Measurements from ENCODE around the gene SEMA3E.
"Not testable (repeated sequence)": the region's sequence is repeated elsewhere in the genome, so short reads cannot be mapped to it uniquely, and the experiment has no call there.

SEMA3E gene

DNA sequence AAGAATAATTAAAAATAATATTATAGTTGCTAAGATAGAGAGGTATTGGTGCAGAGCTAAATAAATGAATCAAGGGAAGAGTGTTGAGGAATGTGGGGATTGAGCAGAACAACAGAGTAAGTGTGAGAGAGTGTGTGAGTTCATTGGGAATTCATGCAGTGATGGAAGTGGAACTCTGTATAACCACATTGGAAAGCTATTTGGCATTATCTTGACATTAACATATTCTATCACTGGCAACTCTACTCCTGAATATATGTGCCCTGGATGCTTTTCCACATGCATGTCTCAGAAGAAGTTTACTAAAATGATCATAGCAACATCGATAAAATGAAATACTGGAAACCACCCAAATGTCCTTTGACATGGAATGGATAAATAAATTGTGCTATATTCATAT lies 164.1 kb downstream of the SEMA3E start:
- no peak for DNase-seq

GRCh38 chr7:83484266-83484665 lies 164.7 kb downstream of the SEMA3E start:
- no peak for DNase-seq

DNA sequence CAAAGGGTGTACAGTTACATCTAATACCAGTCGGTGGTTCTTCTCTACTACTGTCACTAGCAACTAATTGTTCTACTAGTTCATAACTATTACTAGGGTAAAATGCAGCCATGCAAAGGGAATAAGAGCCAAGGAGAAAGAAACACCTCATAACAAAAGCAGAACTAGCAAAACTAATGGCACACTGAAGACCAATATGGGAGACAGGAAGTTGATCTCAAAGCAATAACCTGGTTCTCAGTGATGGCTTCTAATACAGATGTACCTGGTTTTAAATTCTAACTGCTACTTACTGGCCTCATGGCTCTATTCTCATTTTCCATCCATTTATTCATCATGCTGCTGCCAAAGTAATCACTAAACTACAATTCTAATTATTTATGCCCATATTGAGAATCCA lies 170.3 kb downstream of the SEMA3E start:
- no peak for DNase-seq

GRCh38 chr7:83476511-83477050 lies 172.4 kb downstream of the SEMA3E start:
- no peak for DNase-seq

DNA sequence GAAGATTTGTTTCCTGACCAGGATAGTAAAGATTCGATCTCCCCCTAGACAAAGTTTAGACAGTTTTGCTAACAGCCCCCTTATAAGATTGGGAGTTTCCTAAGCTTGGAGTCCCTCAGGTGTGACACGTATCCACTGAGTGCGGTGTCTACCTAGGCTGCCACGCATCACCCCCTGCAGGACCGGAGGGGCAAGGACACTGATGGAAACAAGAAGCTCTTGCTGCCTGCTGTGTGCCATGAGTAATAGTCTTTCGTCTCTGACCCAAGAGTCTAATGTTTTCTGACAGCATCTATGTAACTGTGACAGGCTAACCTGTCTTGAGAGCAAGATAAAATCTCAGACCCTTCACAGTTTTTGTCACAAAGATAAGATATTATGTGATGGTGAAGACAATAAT lies 173.5 kb downstream of the SEMA3E start:
- no peak for DNase-seq

DNA sequence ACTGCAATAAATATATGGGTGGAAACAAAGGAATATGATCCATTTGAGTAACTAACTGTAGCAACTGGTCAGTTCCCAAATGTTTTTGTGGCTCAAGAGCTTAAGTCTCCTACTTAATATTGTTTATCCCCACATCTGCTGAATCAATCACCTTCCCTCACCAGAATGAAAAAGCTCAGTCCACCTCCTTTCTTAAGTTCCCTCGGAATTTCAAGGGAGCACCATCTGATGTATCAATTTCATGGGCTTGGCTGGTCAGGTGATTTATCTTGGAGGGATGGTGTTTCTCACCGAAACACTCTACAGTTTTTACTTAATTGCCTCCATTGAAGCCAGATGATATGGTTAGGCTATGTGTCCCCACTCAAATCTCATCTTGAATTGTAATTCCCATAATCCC lies 176.6 kb downstream of the SEMA3E start:
- no peak for DNase-seq

DNA sequence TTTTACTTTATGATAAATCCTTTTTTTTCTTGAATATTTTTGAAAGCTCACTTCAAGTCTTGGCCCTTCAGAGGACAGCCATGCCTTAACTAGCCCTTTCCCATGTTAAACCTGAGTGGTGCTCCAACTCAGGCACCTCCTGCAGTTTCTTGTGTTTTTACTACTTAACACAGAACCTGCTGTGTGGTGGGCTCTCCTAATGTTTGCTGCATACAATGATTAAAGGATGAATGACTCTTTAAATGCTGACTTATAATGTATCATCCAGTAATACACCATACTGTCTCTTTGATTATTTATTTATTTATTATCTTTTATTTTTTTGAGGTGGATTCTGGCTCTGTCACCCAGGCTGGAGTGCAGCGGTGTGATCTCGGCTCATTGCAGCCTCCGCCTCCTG lies 179.4 kb downstream of the SEMA3E start:
- DNase-seq = no peak

GRCh38 chr7:83469076-83469475 lies 179.9 kb downstream of the SEMA3E start:
- DNase-seq = no peak

- peak; percentile 60 for DNase-seq
Measured at GRCh38 chr7:83468251-83468739, 180.6 kb downstream of the SEMA3E start.

GRCh38 chr7:83467493-83467892 lies 181.4 kb downstream of the SEMA3E start:
- DNase-seq = no peak

DNA sequence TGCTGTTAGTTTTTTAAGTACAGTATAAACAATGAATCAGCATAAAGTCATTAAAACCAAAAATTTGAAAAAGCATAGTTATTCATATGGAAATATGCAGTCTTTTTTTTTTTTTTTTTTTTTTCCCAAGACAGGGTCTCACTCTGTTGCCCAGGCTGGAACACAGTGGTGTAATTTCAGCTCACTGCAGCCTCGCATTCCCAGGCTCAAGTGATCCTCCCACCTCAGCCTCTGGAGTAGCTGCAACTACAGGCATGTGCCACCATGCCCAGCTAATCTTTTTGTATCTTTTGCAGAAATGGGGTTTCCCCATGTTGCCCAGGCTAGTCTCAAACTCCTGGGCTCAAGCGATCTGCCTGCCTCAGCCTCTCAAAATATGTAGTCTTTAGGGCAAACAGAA lies 182.0 kb downstream of the SEMA3E start:
- DNase-seq = no peak

DNA sequence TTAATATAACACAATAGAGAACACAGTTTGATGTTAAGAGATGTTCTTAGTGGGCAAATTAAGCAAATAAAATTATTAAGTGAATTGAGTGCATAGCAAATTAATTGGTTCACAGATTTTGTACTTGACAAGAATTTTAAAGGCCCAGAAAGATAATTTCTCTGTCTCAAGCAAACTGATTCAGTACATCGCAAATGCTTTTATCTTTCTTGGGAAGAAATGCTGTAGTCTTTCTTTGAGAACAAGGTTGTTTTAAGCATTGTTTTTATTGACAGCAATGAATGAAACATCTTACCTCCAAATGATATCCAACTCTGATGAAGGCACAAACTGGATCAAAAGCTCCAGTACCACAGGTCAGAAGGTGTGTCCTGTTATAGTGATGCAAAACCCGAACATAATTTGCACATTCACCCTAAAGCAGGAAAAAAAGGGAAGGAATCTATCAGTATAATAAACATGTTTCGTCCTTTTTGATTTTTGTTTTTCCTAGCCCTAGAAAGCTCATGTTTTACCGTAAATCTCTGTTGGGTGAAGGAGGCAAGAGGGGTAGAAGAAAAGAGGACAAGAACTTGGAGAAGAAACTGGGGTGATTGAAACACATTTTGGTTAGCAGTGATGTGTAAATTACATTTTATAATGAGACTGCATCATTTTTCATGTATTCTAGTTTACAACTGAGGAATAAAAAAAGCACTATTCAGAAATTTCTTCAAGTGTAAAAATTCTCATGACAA lies 182.6 kb downstream of the SEMA3E start:
- no peak for DNase-seq

DNA sequence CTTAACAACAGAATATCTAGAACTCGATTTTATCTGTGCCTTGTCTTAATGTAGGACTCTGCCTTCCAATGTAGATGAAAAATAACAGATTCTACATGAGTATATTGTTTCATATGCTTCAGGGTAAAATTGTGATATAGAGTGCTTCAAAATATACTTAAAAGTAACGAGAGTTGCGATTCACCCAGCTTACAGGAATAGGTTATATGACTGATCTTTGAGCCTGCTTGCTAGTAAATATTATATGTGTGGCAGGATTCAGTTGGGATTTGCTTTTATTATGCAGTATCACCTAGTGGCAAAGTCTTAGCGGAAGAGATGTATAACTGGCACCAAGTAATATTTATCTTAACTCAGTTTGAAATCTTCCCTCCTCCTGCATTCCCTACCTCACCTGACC lies 183.3 kb downstream of the SEMA3E start:
- DNase-seq = no peak

GRCh38 chr7:83461820-83462219 lies 187.1 kb downstream of the SEMA3E start:
- not testable (repeated sequence) for DNase-seq

GRCh38 chr7:83459930-83460653 lies 188.8 kb downstream of the SEMA3E start:
- not testable (repeated sequence) for DNase-seq

DNA sequence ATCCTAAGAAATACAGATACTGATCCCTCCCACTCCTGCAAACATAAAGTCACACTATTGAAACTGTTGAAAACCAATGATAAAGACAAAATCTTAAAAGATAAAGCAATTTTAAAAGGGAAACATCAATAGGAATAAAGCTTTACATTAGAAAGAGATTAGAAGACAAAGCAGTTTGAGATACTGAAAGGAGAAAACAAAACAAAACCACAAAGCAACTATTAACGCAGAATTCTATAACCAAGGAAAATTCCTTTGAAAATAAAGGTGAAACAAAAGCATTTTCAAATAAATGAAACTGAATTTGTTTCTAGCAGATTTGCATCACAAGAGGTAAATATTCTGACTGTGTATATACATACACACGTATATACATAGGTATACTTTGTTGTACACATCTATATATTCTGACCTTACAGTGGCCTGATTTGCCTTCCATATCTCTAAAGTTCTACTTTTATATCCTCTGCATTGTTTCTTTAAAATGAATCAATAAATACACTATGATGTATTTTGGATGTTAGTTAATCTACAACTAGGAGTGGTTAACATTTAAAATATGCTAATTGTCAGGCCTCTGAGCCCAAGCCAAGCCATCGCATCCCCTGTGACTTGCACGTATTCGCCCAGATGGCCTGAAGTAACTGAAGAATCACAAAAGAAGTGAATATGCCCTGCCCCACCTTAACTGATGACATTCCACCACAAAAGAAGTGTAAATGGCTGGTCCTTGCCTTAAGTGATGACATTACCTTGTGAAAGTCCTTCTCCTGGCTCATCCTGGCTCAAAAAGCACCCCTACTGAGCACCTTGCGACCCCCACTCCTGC lies 189.6 kb downstream of the SEMA3E start:
- DNase-seq = not testable (repeated sequence)

DNA sequence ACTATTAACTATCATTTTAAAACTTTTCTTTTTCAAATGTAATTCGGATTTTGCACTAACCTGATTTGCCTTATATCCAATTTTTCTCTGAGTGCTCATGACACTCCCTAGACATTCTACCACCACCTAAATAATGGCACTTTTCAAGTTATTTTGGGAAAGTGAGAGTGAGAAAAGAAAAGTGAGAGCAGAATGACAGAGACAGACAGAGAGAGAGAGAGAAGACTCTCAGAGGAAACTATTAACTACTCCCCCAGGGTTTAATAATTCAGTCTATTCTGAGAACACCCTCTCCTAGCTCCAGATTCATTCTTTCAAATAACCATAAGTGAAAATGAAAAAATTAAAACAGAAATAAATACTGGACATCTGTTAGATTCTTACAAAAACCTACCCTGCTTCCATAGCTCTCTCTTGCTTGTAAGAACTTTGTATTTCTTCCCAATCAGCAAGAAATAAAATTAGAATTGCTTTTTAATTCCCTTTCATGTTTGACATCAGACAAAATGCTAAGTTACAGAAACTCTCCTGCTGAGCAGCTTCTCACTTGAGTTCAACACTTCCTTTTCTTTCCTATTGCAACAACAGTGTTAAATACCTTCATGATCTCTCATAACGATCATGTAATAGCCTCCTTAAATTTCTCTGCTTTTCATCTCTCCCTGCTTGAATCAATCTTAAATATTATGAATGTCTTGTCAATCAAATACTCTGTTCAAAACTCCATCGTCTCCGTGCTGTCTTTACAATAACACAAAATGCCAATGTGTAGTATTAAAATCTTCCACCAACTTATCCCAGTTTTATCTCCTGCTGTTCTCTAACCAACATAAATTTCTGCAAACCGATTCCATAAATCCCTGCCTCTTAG lies 191.7 kb downstream of the SEMA3E start:
- no peak for DNase-seq

GRCh38 chr7:83456413-83456812 lies 192.5 kb downstream of the SEMA3E start:
- DNase-seq = no peak

DNA sequence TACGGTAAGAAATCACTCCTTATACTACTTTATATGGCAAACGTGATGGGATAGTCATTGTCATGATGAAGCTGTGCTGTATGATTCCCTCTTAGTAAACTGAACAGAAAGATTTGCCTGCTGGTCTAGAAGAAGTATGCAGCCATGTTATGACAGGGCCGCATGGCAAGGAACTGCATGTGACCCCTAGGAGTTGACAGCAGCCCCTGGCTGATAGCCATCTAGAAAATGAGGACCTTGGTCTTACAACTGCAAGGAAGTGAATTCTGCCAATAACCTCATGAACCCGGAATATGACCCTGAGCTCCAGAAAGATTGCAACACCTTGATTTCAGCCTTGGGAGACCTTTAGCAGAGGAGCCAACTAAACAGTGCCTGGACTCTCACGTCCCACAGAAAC lies 193.3 kb downstream of the SEMA3E start:
- no peak for DNase-seq

GRCh38 chr7:83452256-83452655 lies 196.7 kb downstream of the SEMA3E start:
- DNase-seq = no peak

DNA sequence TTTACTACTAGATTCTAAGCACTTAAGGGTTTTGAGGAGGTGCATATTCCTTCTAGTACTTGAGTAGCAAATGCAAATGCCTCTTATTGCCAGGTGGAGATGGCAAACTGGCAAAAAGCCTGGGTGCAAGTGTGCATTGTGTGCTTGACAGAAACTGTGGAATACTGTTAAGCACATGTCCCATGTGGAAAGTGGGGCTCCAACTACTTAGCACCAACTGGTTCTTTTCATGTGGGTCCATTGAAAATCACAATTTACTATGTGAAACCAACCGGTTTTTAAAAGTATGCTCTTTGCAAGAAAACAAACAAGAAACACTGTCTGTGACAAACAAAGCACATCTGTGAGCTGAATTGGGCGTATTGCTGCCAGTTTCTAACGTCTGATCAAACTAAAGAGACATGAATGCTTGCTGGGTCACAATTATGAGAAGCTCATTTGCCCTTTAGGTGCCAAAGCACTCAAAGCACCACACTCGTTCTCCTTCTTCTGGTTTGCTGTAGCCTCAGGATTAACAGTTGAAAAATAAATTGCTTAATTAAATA lies 197.4 kb downstream of the SEMA3E start:
- DNase-seq = no peak

GRCh38 chr7:83449781-83450180 lies 199.2 kb downstream of the SEMA3E start:
- no peak for DNase-seq

All from left hindlimb (tissue), 1 donor.